Globus pallidus (tissue), 1 donor: ENCODE results near the gene SLC25A42.
"Not testable (repeated sequence)": the region's sequence is repeated elsewhere in the genome, so short reads cannot be mapped to it uniquely, and the experiment has no call there.

ENCODE experiments used
- DNase-seq: peaks from one replicate; pipeline ENCODE4 v3.0.0-alpha.2; 2015; ENCODE audit warnings: low spot score

The SLC25A42 gene

GRCh38 chr19:19063183-19064097 lies at the start of gene SLC25A42:
SLC25A42 (plus strand) TSS chr19:19063994; CDS start chr19:19096125, 32,131 bp downstream.
- peak; percentile 100 for DNase-seq

GRCh38 chr19:19021115-19021514 lies 42.7 kb upstream of the SLC25A42 start:
- DNase-seq = no peak

GRCh38 chr19:19022380-19022961 lies 41.3 kb upstream of the SLC25A42 start:
- no peak for DNase-seq

GRCh38 chr19:19023376-19023775 lies 40.4 kb upstream of the SLC25A42 start:
- DNase-seq = not testable (repeated sequence)

GRCh38 chr19:19025861-19026260 lies 37.9 kb upstream of the SLC25A42 start:
- no peak for DNase-seq

- no peak for DNase-seq
Measured at GRCh38 chr19:19026299-19026971, 37.4 kb upstream of the SLC25A42 start.

GRCh38 chr19:19027228-19027627 lies 36.6 kb upstream of the SLC25A42 start:
- DNase-seq = no peak

GRCh38 chr19:19028526-19028925 lies 35.3 kb upstream of the SLC25A42 start:
- no peak for DNase-seq

- DNase-seq = no peak
Measured at GRCh38 chr19:19031891-19032290, 31.9 kb upstream of the SLC25A42 start.

GRCh38 chr19:19032420-19033175 lies 31.2 kb upstream of the SLC25A42 start:
- peak; percentile 85 for DNase-seq

GRCh38 chr19:19033176-19033425 lies 30.7 kb upstream of the SLC25A42 start:
- DNase-seq = no peak

GRCh38 chr19:19033426-19034203 lies 30.2 kb upstream of the SLC25A42 start, which contains the start of the genes ARMC6 and SUGP2:
ARMC6 (plus strand) TSS chr19:19033603; CDS start chr19:19034210, 607 bp downstream.
SUGP2 (minus strand) TSS chr19:19033517; CDS start chr19:19031071, 2,446 bp downstream.
- DNase-seq = peak; percentile 83

- peak; percentile 11 for DNase-seq
Measured at GRCh38 chr19:19034204-19034624, 29.6 kb upstream of the SLC25A42 start.

- DNase-seq = no peak
Measured at GRCh38 chr19:19039901-19040300, 23.9 kb upstream of the SLC25A42 start.

- DNase-seq = no peak
Measured at GRCh38 chr19:19040417-19040816, 23.4 kb upstream of the SLC25A42 start.

- no peak for DNase-seq
Measured at GRCh38 chr19:19042732-19043280, 21.0 kb upstream of the SLC25A42 start.

GRCh38 chr19:19043481-19043880 lies 20.3 kb upstream of the SLC25A42 start:
- no peak for DNase-seq

GRCh38 chr19:19043881-19044280 lies 19.9 kb upstream of the SLC25A42 start:
- DNase-seq = no peak

- no peak for DNase-seq
Measured at GRCh38 chr19:19049406-19049805, 14.4 kb upstream of the SLC25A42 start.

GRCh38 chr19:19050104-19050503 lies 13.7 kb upstream of the SLC25A42 start:
- no peak for DNase-seq

GRCh38 chr19:19050731-19051130 lies 13.1 kb upstream of the SLC25A42 start:
- no peak for DNase-seq
